Ascending aorta (tissue), 2 donors: ENCODE results near the gene CYP46A1. TPM values are rescaled to one million over a fixed set of nuclear protein-coding genes. Genes with fewer than 3 reads are reported as not detected.

Experiments used
- DNase-seq, 2 donors: peaks; one replicate each; pipeline ENCODE4 v3.0.0-alpha.2; 2019; ENCODE audit warnings: low spot score in 2 of 2
- H3K27ac ChIP-seq, 2 donors: fragments of 200-600 bp; sonication (generic); one replicate each; pipeline ENCODE4 v1.5.1; 2016 to 2017; ENCODE audit warnings: mild to moderate bottlenecking in 1 of 2
- H3K27me3 ChIP-seq: fragments of 200-600 bp; sonication (generic); one replicate; pipeline ENCODE4 v1.5.1; 2017
- H3K36me3 ChIP-seq, 2 donors: fragments of 200-600 bp; sonication (generic); one replicate each; pipeline ENCODE4 v1.5.1; 2016
- H3K4me1 ChIP-seq, 2 donors: fragments of 200-600 bp; sonication (generic); one replicate each; pipeline ENCODE4 v1.5.1; 2016 to 2017; ENCODE audit warnings: mild to moderate bottlenecking in 1 of 2
- H3K4me3 ChIP-seq, 2 donors: fragments of 200-600 bp; sonication (generic); one replicate each; pipeline ENCODE4 v1.5.1; 2016 to 2017; ENCODE audit warnings: mild to moderate bottlenecking in 1 of 2
- H3K9me3 ChIP-seq, 2 donors: fragments of 200-600 bp; sonication (generic); one replicate each; pipeline ENCODE4 v1.5.1; 2016
- intact Hi-C: fragments of 100-400 bp; cut with DNase I; formaldehyde crosslinking; loops from one replicate; pipeline ENCODE4 v1.15.1; 2023
- total RNA-seq: library from RNA; depleted of rRNA; stranded (reverse); fragments of >200 nt; gene quantifications from one replicate; pipeline ENCODE4 v1.1.0, GENCODE V29; 2016
- TF ChIP-seq, protein P1 (sequence below), 3 experiments: fragments of 200-600 bp in 2 of 3; fragments of 450-650 bp in 1 of 3; sonication (generic) in 2 of 3; IDR thresholded peaks; one replicate each; pipeline ENCODE4 v1.5.1; 2016 to 2019; ENCODE audit warnings: antibody characterized with exemption in 3 of 3, mild to moderate bottlenecking in 1 of 3, moderate library complexity in 1 of 3

CYP46A1 gene
- total RNA-seq, 1 donor from 2014 or later = not detected

DNA sequence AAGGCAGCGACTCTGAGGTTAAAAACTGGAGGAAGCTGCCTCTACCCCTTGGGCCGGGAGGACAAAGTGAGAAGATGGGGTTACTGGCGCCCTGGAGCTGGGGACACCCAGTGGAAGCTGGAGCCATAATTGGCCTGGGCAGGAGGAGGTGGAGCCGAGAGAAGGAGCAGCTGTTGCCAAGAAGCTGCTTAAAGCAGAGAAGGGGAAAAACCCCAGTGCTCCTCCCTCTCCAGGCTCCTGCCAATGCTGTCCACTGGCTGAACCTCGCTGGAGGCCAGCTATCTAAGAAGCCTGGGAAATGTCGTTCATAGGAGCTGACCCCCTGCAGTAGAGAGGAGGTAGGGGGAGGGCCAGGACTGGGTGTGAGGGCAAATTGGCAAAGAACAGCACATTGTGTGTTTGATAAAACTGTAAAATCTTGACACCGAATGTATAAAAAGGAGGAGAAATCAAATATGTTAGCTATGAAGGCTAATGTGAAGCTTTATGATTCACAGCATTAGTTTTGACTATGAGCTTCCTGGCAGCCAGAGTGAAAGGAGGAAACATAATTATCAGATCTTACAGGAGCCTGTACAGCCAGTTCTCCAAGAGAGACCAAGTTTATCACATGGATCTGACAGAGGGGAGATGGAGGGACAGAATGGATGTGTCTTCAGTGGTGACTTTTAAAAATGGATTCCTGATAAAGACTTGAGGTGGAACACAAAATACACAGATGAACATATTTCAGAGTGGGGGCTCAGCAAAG lies 29.7 kb upstream of the CYP46A1 start:
- Histone ChIP-seq H3K9me3 (no peaks in the 10 kb centered on the region), H3K27ac (no peak overlapping the region), H3K4me3 (no peak overlapping the region), H3K27me3 (no peaks in the 10 kb centered on the region), H3K4me1 (no peaks in the 10 kb centered on the region), H3K36me3 (no peaks in the 10 kb centered on the region)
- DNase-seq = no peak
- intact Hi-C loops = loop anchor here (10.0 kb wide), 1 partner anchor 1890 kb away; no protein-coding TSS in a partner anchor
- TF ChIP-seq, protein P1, sequence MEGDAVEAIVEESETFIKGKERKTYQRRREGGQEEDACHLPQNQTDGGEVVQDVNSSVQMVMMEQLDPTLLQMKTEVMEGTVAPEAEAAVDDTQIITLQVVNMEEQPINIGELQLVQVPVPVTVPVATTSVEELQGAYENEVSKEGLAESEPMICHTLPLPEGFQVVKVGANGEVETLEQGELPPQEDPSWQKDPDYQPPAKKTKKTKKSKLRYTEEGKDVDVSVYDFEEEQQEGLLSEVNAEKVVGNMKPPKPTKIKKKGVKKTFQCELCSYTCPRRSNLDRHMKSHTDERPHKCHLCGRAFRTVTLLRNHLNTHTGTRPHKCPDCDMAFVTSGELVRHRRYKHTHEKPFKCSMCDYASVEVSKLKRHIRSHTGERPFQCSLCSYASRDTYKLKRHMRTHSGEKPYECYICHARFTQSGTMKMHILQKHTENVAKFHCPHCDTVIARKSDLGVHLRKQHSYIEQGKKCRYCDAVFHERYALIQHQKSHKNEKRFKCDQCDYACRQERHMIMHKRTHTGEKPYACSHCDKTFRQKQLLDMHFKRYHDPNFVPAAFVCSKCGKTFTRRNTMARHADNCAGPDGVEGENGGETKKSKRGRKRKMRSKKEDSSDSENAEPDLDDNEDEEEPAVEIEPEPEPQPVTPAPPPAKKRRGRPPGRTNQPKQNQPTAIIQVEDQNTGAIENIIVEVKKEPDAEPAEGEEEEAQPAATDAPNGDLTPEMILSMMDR (IDR thresholded peaks at IDR 0.05) = no peak

DNA sequence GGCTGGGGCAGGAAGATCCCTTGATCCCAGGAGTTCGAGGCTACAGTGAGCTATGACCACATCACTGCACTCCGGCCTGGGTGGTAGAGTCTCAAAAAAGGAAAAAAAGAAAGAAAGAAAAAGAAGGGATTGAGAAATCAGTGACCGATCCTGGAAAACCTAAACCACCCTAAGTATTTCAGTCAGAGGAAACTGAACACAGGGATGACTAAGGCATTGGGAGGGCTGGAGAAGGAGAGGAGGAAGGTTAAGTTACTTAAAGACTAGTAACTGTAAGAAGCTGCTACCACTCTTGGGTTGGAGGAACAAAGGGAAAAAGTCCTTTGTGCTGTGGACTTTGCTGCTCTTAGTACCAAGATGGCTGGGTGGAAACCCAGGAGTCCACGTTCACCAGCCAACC lies 28.6 kb upstream of the CYP46A1 start:
- TF ChIP-seq, protein P1 (IDR thresholded peaks at IDR 0.05) = no peak
- intact Hi-C loops = loop anchor here (10.0 kb wide), 1 partner anchor 1889 kb away; no protein-coding TSS in a partner anchor
- no peak overlapping the region for H3K27ac ChIP-seq
- no peaks in the 10 kb centered on the region for H3K36me3 ChIP-seq
- H3K4me1 ChIP-seq = no peaks in the 10 kb centered on the region
- no peaks in the 10 kb centered on the region for H3K27me3 ChIP-seq
- no peak overlapping the region for H3K4me3 ChIP-seq
- no peak for DNase-seq
- H3K9me3 ChIP-seq = no peaks in the 10 kb centered on the region

DNA sequence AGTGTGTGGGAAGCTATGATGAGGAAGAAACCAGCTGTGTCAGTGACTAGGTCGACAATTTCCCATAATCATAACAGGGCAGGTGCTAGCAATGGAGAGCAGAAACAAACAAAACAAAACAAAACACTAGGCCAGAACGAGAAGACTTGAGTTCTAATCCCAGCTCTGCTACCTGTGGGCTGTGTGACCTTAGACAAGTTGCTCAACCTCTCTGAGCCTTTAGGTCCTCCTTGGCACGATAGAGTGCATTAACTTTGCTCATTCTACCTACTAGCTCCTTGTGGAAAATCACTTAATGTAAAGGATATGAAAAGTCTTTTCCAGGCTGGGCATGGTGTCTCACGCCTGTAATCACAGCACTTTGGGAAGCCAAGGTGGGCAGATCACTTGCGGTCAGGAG lies 27.9 kb upstream of the CYP46A1 start:
- H3K9me3 ChIP-seq = no peaks in the 10 kb centered on the region
- H3K4me1 ChIP-seq = no peaks in the 10 kb centered on the region
- intact Hi-C loops = loop anchor here (10.0 kb wide), 1 partner anchor 1889 kb away; no protein-coding TSS in a partner anchor
- H3K36me3 ChIP-seq = no peaks in the 10 kb centered on the region
- H3K4me3 ChIP-seq = no peak overlapping the region
- no peak for DNase-seq
- no peaks in the 10 kb centered on the region for H3K27me3 ChIP-seq
- H3K27ac ChIP-seq = no peak overlapping the region
- TF ChIP-seq, protein P1 (IDR thresholded peaks at IDR 0.05) = no peak

DNA sequence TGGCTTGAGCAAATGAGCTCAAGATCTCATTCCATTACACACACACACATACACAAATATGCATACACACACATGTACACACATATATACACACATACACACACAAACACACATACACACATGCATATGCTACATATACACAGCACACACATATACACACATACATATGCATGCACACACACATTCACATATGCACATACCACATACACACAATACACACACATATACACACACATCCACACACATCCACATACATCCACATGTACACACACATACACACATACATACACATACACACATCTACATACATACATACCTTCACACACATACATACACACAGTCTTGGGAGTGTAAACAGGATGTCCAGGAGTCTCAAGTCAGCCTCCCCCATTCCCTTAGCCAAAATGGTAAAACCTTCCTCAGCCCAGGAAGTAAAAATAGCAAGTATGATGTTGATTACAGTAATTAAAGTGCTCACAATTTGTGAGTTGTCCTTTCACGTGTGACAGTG lies 26.4 kb upstream of the CYP46A1 start:
- no peaks in the 10 kb centered on the region for H3K27me3 ChIP-seq
- TF ChIP-seq, protein P1 (IDR thresholded peaks at IDR 0.05) = no peak
- intact Hi-C loops = loop anchor here (10.0 kb wide), 1 partner anchor 1887 kb away; no protein-coding TSS in a partner anchor
- no peak overlapping the region for H3K27ac ChIP-seq
- H3K9me3 ChIP-seq = no peaks in the 10 kb centered on the region
- H3K4me3 ChIP-seq = no peak overlapping the region
- H3K4me1 ChIP-seq = no peaks in the 10 kb centered on the region
- DNase-seq = no peak
- no peaks in the 10 kb centered on the region for H3K36me3 ChIP-seq

DNA sequence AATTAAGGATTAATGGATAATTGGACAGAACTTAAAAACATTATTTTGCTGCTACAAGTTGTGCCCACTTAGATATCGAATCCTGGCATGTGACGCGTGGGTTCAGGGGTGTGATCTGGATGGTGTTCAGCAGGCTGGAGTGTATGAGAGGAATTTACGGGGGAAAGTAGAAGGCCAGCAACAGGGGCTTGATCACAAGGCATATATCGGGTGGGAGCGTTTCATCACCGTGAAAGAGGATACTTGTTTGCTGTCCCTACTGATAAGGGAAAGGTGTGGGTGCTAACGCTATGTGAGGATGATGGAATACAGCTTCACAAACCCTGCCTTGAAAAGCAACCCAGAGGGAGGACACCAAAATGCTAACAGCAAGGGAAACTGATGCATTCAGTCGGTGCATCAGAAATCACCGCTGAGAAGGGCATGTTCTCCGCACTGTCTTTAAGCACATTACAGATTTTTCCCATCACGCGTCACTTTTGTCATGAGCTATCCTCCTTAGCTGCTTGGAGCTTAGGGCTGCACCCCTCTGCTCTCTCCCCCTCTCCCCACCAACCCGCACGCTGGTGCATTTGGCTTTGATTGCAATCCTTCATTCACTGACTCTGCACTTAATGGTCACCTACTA lies 25.8 kb upstream of the CYP46A1 start:
- H3K27ac ChIP-seq = no peak overlapping the region
- TF ChIP-seq, protein P1 (IDR thresholded peaks at IDR 0.05) = no peak
- H3K9me3 ChIP-seq = no peaks in the 10 kb centered on the region
- no peaks in the 10 kb centered on the region for H3K36me3 ChIP-seq
- no peak for DNase-seq
- H3K27me3 ChIP-seq = no peaks in the 10 kb centered on the region
- H3K4me3 ChIP-seq = no peak overlapping the region
- intact Hi-C loops = loop anchor here (10.0 kb wide), 1 partner anchor 1886 kb away; no protein-coding TSS in a partner anchor
- no peaks in the 10 kb centered on the region for H3K4me1 ChIP-seq
